GM12875 (cell line): ENCODE measurements around the gene MOSPD3.
"Not testable (repeated sequence)": the region's sequence is repeated elsewhere in the genome, so short reads cannot be mapped to it uniquely, and the experiment has no call there.

Experiments
- H3K4me3 ChIP-seq: one replicate; pipeline ENCODE4 v1.5.1; 2011; ENCODE audit warnings: low read depth, low read length, control low read depth
- CTCF ChIP-seq: IDR thresholded peaks from 2 replicates; pipeline ENCODE4 v1.5.1; 2011; ENCODE audit warnings: low read depth, mild to moderate bottlenecking, control low read depth, inconsistent platforms, low read length, moderate library complexity, borderline replicate concordance; ENCODE audit not compliant: insufficient read depth

MOSPD3 gene

GRCh38 chr7:100641860-100642533 lies 29.7 kb downstream of the MOSPD3 start:
- no peak for TF ChIP-seq CTCF
- H3K4me3 ChIP-seq, result no peak overlapping the region

DNA sequence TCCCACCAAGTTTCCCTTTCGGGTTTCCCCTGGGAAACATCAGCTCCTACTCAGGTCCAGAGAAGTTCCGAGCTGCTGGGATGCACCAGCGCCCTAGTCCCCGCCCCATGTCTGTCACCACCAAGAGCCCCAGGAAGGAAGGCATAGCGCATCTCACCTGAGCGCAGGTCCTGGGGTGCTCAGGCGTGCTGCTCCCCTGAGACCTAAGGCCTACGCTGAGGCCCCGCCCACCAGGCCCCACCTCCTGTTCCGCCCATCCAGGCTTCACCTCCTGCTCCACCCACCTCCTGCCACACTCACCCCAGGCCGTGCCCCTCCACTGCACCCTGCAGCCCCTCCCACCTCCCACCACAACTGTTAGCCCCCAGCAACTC lies 30.2 kb downstream of the MOSPD3 start:
- no peak overlapping the region for H3K4me3 ChIP-seq
- TF ChIP-seq CTCF, result no peak

DNA sequence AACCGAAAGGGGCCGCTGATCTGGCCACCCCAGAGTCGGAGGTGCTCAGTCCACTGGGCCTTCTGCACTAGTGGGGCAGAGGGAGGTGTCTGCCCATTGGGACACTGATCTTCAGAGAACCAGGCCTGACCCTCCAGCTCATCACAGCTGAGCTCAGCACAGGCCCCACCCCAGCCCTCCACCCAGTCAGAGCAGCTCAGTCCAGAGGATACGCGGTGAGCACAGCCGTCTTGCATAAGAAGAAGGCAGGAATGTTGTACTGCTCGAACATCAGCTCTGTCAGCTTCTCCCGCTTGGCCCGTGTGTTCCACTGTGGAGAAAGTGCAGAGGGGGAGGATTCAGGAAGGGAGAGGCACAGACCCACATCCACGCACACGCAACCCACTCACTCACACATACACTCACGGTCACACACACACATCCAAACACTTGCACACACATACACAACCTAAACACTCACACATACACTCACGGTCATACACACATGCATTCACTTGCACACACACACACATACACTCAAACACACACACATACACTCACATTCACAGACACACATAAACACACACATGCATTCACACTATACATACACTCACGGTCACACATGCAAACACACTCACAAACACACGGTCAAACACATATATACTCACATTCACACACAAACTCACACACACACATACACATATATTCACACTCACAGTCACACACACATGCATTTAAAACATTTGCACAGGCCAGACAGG lies 37.7 kb downstream of the MOSPD3 start:
- no peak for TF ChIP-seq CTCF
- no peak overlapping the region for H3K4me3 ChIP-seq

GRCh38 chr7:100654908-100655831 lies 42.8 kb downstream of the MOSPD3 start:
- no peak overlapping the region for H3K4me3 ChIP-seq
- TF ChIP-seq CTCF, result no peak

DNA sequence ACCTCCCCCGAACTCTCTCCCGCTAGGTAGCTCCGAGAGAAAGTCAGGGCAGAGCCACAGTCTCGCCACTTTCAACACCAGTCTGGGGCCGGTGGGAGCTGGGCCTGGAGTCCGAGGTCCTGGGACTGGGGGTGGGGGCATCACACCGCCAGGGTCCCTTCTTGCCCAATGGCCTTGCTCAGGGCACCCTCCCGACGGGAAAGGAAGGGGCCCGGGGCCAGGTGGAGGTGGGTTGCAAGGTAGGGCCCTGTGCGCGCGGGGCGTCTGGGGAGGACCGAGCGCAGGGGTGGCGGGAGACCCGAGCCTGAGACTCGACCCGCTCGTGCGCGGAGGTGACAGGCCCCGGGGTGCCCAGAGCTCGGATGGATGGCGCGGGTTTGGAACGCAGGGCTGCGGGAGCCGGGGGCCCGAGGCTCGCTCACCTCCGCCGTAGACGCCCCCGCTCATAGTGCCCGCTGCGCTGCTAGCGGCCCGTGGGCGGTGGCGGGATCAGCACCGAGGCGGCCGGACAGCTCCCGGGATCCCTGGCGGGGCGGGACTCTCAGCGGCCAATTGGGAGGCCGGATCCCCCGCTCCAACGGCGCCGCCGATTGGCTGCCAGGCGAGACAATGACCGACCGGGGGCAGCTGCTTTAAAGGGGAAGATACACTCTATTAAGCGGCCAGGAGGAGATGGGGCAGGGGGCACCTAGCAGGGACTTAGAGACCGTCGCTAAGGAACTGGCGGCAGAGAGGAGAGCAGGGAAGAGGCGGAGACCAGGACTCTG lies 43.8 kb downstream of the MOSPD3 start, which contains the start of gene ACTL6B:
TSS of gene ACTL6B (minus strand) at position 541 of the 767 bp plus-strand sequence. CDS start at position 447, 94 bp downstream.
- no peak within 1 kb of the TSS for H3K4me3 ChIP-seq
- no peak for TF ChIP-seq CTCF

GRCh38 chr7:100662194-100662776 lies 49.9 kb downstream of the MOSPD3 start:
- not testable (repeated sequence) for H3K4me3 ChIP-seq
